DMS53 (cell line): ENCODE results near the gene CD55.
A peak's percentile ranks its signal among the peaks of the same experiment; 100 is the strongest.

Source experiments
- DNase-seq: peaks from one replicate; lab custom pipeline; 2025; lab: John Stamatoyannopoulos, UW

The CD55 gene

GRCh38 chr1:207362962-207363860 is 41.7 kb downstream of the CD55 start:
- DNase-seq = no peak

GRCh38 chr1:207363871-207364270 is 42.4 kb downstream of the CD55 start:
- DNase-seq = no peak

- DNase-seq = no peak
These were observed 43.1 kb downstream of the CD55 start for GRCh38 chr1:207364614-207365013.

- no peak for DNase-seq
These were observed 43.6 kb downstream of the CD55 start for GRCh38 chr1:207365063-207365462.

GRCh38 chr1:207366022-207366421 is 44.5 kb downstream of the CD55 start:
- peak; percentile 41 for DNase-seq

GRCh38 chr1:207388721-207389120 is 67.2 kb downstream of the CD55 start:
- DNase-seq = no peak

- peak; percentile 48 for DNase-seq
These were observed 68.4 kb downstream of the CD55 start for GRCh38 chr1:207389728-207390464.

GRCh38 chr1:207393610-207394009 is 72.1 kb downstream of the CD55 start:
- no peak for DNase-seq

GRCh38 chr1:207396168-207396746 is 74.8 kb downstream of the CD55 start:
- DNase-seq = peak; percentile 20

GRCh38 chr1:207397525-207397926 is 76.0 kb downstream of the CD55 start:
- DNase-seq = peak; percentile 24

- DNase-seq = no peak
These were observed 77.5 kb downstream of the CD55 start for GRCh38 chr1:207398986-207399385.

- peak; percentile 21 for DNase-seq
These were observed 80.1 kb downstream of the CD55 start for GRCh38 chr1:207401578-207401977.

- no peak for DNase-seq
These were observed 81.3 kb downstream of the CD55 start for GRCh38 chr1:207402744-207403143.

GRCh38 chr1:207404849-207405525 is 83.5 kb downstream of the CD55 start:
- peak; percentile 90 for DNase-seq

- no peak for DNase-seq
These were observed 84.3 kb downstream of the CD55 start for GRCh38 chr1:207405814-207406213.

GRCh38 chr1:207407655-207408260 is 86.3 kb downstream of the CD55 start:
- peak; percentile 10 for DNase-seq
